IMR-90 (cell line): ENCODE data around the gene SLC25A26. TPM values are rescaled to one million over a fixed set of nuclear protein-coding genes. Genes with fewer than 3 reads are reported as not detected.

Experiments
- ATAC-seq: fragments of 200-7000 bp; cut with Tn5 transposase; 2 replicates; pipeline ENCODE4 v1.9.1; 2020; ENCODE audit warnings: low read depth, mild to moderate bottlenecking, moderate library complexity
- BruUV-seq: library from RNA; stranded (reverse); fragments of 400-500 nt; replicated peaks from 2 replicates; lab custom pipeline; 2021; lab: Mats Ljungman, UMichigan
- CTCF ChIA-PET: fragments of 300-600 bp; formaldehyde crosslinking; extraction: SDS; loops from one replicate; lab custom pipeline; 2021; ENCODE audit warnings: antibody characterized with exemption; lab: Yijun Ruan, JAX
- POLR2A ChIA-PET: fragments of 300-600 bp; sonication (Branson Sonifier 250); formaldehyde crosslinking; loops from one replicate; lab custom pipeline; 2022; ENCODE audit warnings: antibody characterized with exemption; ENCODE audit not compliant: unreplicated experiment; lab: Charles Lee
- DNase-seq: peaks from one replicate; pipeline ENCODE4 v3.0.0; 2013
- H2AFZ ChIP-seq: replicated peaks from 2 replicates; pipeline ENCODE3; 2013; ENCODE audit warnings: low read length, mild to moderate bottlenecking; ENCODE audit not compliant: poor library complexity
- H2AK5ac ChIP-seq: 2 replicates; pipeline ENCODE4 v1.6.1; 2013; ENCODE audit warnings: low read depth, low read length, inconsistent platforms
- H2AK9ac ChIP-seq: replicated peaks from 2 replicates; pipeline ENCODE3; 2013; ENCODE audit warnings: mild to moderate bottlenecking, low read depth, low read length, moderate library complexity; ENCODE audit not compliant: poor library complexity
- H2BK120ac ChIP-seq: 2 replicates; pipeline ENCODE4 v1.6.1; 2013; ENCODE audit warnings: low read depth, low read length, inconsistent platforms
- H2BK15ac ChIP-seq: 3 replicates; pipeline ENCODE4 v1.6.1; 2013; ENCODE audit warnings: low read depth, low read length, inconsistent platforms
- H2BK20ac ChIP-seq: 2 replicates; pipeline ENCODE4 v1.6.1; 2013; ENCODE audit warnings: low read depth, mild to moderate bottlenecking, inconsistent platforms, low read length, moderate library complexity
- H2BK5ac ChIP-seq: 2 replicates; pipeline ENCODE4 v1.6.1; 2013; ENCODE audit warnings: mild to moderate bottlenecking, low read depth, low read length, inconsistent platforms; ENCODE audit not compliant: poor library complexity, severe bottlenecking
- H3K14ac ChIP-seq: replicated peaks from 2 replicates; pipeline ENCODE4 v1.6.1; 2013; ENCODE audit warnings: low read depth, low read length, inconsistent platforms
- H3K18ac ChIP-seq: 2 replicates; pipeline ENCODE4 v1.6.1; 2013; ENCODE audit warnings: low read depth, low read length, control low read depth
- H3K23ac ChIP-seq: 2 replicates; pipeline ENCODE4 v1.6.1; 2013; ENCODE audit warnings: low read depth, low read length, inconsistent platforms
- H3K27ac ChIP-seq: 2 replicates; pipeline ENCODE4 v1.5.1; 2013; ENCODE audit warnings: mild to moderate bottlenecking, control low read depth, low read length; ENCODE audit not compliant: insufficient read depth
- H3K27me3 ChIP-seq: 2 replicates; pipeline ENCODE4 v1.6.1; 2013; ENCODE audit warnings: low read length; ENCODE audit not compliant: control insufficient read depth, insufficient read depth
- H3K36me3 ChIP-seq: 2 replicates; pipeline ENCODE4 v1.6.1; 2013; ENCODE audit warnings: low read length, mixed read lengths; ENCODE audit not compliant: control insufficient read depth, insufficient read depth
- H3K4ac ChIP-seq: 2 replicates; pipeline ENCODE4 v1.6.1; 2013; ENCODE audit warnings: low read depth, low read length, inconsistent platforms
- H3K4me1 ChIP-seq: 2 replicates; pipeline ENCODE4 v1.6.1; 2013; ENCODE audit warnings: low read length, mixed read lengths; ENCODE audit not compliant: control insufficient read depth, insufficient read depth
- H3K4me2 ChIP-seq: 2 replicates; pipeline ENCODE4 v1.6.1; 2013; ENCODE audit warnings: low read depth, mild to moderate bottlenecking, control low read depth, low read length, moderate library complexity
- H3K4me3 ChIP-seq: 2 replicates; pipeline ENCODE4 v1.5.1; 2013; ENCODE audit warnings: low read depth, mild to moderate bottlenecking, control low read depth, low read length, moderate library complexity; ENCODE audit not compliant: insufficient read depth
- H3K56ac ChIP-seq: 2 replicates; pipeline ENCODE4 v1.6.1; 2013; ENCODE audit warnings: low read length, inconsistent platforms; ENCODE audit not compliant: insufficient read depth; ENCODE audit errors: extremely low read depth
- H3K79me1 ChIP-seq, 2 experiments: 2 replicates each; pipeline ENCODE4 v1.6.1; 2013; ENCODE audit warnings: low read length in 2 of 2, inconsistent platforms in 1 of 2, low read depth in 1 of 2
- H3K9ac ChIP-seq: 2 replicates; pipeline ENCODE4 v1.6.1; 2013; ENCODE audit warnings: low read depth, low read length, control low read depth
- H3K9me1 ChIP-seq: 2 replicates; pipeline ENCODE4 v1.6.1; 2013; ENCODE audit warnings: low read length, inconsistent platforms; ENCODE audit not compliant: insufficient read depth
- H3K9me3 ChIP-seq: 2 replicates; pipeline ENCODE4 v1.6.1; 2013; ENCODE audit warnings: low read length; ENCODE audit not compliant: control insufficient read depth, insufficient read depth
- H4K20me1 ChIP-seq: 2 replicates; pipeline ENCODE4 v1.6.1; 2013; ENCODE audit warnings: low read length, inconsistent platforms; ENCODE audit not compliant: insufficient read depth
- H4K5ac ChIP-seq: 2 replicates; pipeline ENCODE4 v1.6.1; 2013; ENCODE audit warnings: mild to moderate bottlenecking, low read depth, low read length, control low read depth
- H4K8ac ChIP-seq, 2 experiments: 2 replicates each; pipeline ENCODE4 v1.6.1; 2013; ENCODE audit warnings: low read depth in 2 of 2, low read length in 2 of 2, control low read depth in 1 of 2, inconsistent platforms in 1 of 2
- H4K91ac ChIP-seq: 2 replicates; pipeline ENCODE4 v1.6.1; 2013; ENCODE audit warnings: low read depth, low read length, inconsistent platforms; ENCODE audit not compliant: insufficient read depth
- CEBPB ChIP-seq: IDR thresholded peaks from 2 replicates; pipeline ENCODE4 v1.6.1; 2012; ENCODE audit warnings: low read depth, low read length, improper control_type of control experiment
- CHD1 ChIP-seq: IDR thresholded peaks from 2 replicates; pipeline ENCODE4 v1.6.1; 2012; ENCODE audit warnings: low read depth, low read length, improper control_type of control experiment
- MAZ ChIP-seq: IDR thresholded peaks from 2 replicates; pipeline ENCODE4 v1.6.1; 2012; ENCODE audit warnings: low read depth, mild to moderate bottlenecking, low read length, improper control_type of control experiment, moderate library complexity, borderline replicate concordance
- MXI1 ChIP-seq: IDR thresholded peaks from 2 replicates; pipeline ENCODE4 v1.6.1; 2012; ENCODE audit warnings: low read depth, mild to moderate bottlenecking, low read length, moderate library complexity, borderline replicate concordance
- RFX5 ChIP-seq: IDR thresholded peaks from 2 replicates; pipeline ENCODE4 v1.8.0; 2012; ENCODE audit warnings: low read depth, mild to moderate bottlenecking, low read length, moderate library complexity
- WGBS, 2 experiments: methylation state at CpG; one replicate each; pipeline versions ENCODE4 v1.1.5 to v1.1.7; 2013; ENCODE audit warnings: missing lambda C conversion rate in 2 of 2; ENCODE audit not compliant: insufficient read length in 1 of 2; ENCODE audit errors: extremely low coverage in 2 of 2; 5-methylcytosine and 5-hydroxymethylcytosine counted together
- dilution Hi-C: fragments of 300-500 bp; cut with HindIII; formaldehyde crosslinking; loops from one replicate; pipeline ENCODE4 v1.14.3; 2018; ENCODE audit warnings: low sequenced_read_pairs; ENCODE audit not compliant: unreplicated experiment
- in situ Hi-C: fragments of 300-500 bp; cut with MboI; formaldehyde crosslinking; loops from 3 replicates; pipeline ENCODE4 v1.14.3; 2019; ENCODE audit warnings: low sequenced_read_pairs, inconsistent platforms, mixed read lengths
- intact Hi-C: fragments of 100-400 bp; cut with micrococcal nuclease; formaldehyde crosslinking; loops from 2 replicates; pipeline ENCODE4 v1.10.0; 2022
- polyA plus RNA-seq, 3 experiments: library from polyadenylated mRNA; depleted of rRNA; stranded (reverse); fragments of >200 nt; gene quantifications; 2 replicates each; pipeline ENCODE4 v1.2.3, GENCODE V29; 2012; ENCODE audit warnings: low replicate concordance in 1 of 3
- total RNA-seq: library from RNA; depleted of rRNA; stranded (reverse); fragments of >200 nt; gene quantifications from 2 replicates; pipeline ENCODE4 v1.2.3, GENCODE V29; 2012
- TF ChIP-seq, protein P1 (sequence below): fragments of 150-350 bp; IDR thresholded peaks from 2 replicates; pipeline ENCODE4 v1.6.1; 2016; ENCODE audit warnings: low read depth, mild to moderate bottlenecking, low read length, moderate library complexity, borderline replicate concordance

The SLC25A26 gene
- total and polyA plus RNA-seq, 2 of the 4 experiments (the other 2 are of a cell fraction) = 10.9 to 12.7 TPM

DNA sequence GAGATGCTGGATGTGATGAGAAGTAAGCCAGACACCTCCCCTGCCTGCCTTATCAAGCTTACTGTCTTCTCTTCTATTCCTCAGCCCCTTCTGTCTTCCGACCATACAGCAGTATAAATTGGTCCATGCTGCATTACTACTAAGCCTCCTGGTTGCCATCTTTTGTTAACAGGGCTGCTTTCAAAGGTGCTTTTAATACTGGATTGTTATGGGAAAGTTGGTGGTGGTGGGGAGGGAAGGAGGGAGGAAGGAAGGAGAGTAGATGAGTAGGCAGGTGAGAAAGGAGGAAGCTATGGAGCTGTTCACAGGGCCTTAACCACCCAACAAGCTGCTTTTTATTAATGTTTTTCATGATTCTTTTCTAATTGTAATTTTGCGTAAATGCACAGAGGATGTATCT is 114.9 kb downstream of the SLC25A26 start:
- BruUV-seq = no TSS peak
- Histone ChIP-seq H3K56ac (no peak overlapping the region), H3K4me1 (peaks cover 2% of the 10 kb centered on the region; the same call in 1 of the 2 replicates), H3K4me3 (no peak overlapping the region), H4K5ac (no peak overlapping the region), H3K9me1 (peaks cover 4% of the 10 kb centered on the region), H3K79me1 (peaks cover 4% of the 10 kb centered on the region in 2 experiments; a peak in 3 of 4 replicates), H2AK5ac (peak overlapping the region; percentile 3; the same call in 1 of the 2 replicates), H3K14ac (no peak overlapping the region; the same call in 1 of the 2 replicates), H4K8ac (no peak overlapping the region), H2BK120ac (peak overlapping the region; percentile 30; the same call in 1 of the 2 replicates), H3K9me3 (no peaks in the 10 kb centered on the region), H2AFZ (no peak overlapping the region), H2BK20ac (no peak overlapping the region), H4K91ac (no peak overlapping the region), H2AK9ac (no peak overlapping the region), H2BK5ac (no peak overlapping the region), H3K4me2 (no peak overlapping the region), H3K18ac (no peak overlapping the region; the same call in 1 of the 2 replicates), H4K20me1 (no peaks in the 10 kb centered on the region), H2BK15ac (no peak overlapping the region), H3K36me3 (no peaks in the 10 kb centered on the region), H3K4ac (no peak overlapping the region), H3K23ac (0 out of 2 replicates have a peak overlapping the region, but pooled peaks have one; percentile 3), H3K9ac (no peak overlapping the region), H3K27ac (no peak overlapping the region), H3K27me3 (no peaks in the 10 kb centered on the region)
- dilution Hi-C loops (no loop called here), in situ Hi-C loops (no loop called here), intact Hi-C loops (loop anchor here (5.0 kb wide), 1 partner anchor 38 kb away; no protein-coding TSS in a partner anchor)
- no peak for DNase-seq
- WGBS, 2 experiments = no CpG with 5 or more reads among the region's 2 CpGs
- ChIA-PET CTCF (no interaction called here), POLR2A (no interaction called here)
- TF ChIP-seq RFX5 (no peak), MXI1 (no peak), CEBPB (no peak), MAZ (no peak), CHD1 (no peak)
- TF ChIP-seq, protein P1, sequence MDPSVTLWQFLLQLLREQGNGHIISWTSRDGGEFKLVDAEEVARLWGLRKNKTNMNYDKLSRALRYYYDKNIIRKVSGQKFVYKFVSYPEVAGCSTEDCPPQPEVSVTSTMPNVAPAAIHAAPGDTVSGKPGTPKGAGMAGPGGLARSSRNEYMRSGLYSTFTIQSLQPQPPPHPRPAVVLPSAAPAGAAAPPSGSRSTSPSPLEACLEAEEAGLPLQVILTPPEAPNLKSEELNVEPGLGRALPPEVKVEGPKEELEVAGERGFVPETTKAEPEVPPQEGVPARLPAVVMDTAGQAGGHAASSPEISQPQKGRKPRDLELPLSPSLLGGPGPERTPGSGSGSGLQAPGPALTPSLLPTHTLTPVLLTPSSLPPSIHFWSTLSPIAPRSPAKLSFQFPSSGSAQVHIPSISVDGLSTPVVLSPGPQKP = no peak
- no peak for ATAC-seq
